HG02884 (cell line): ENCODE results near the gene RAB20.
"Not testable (repeated sequence)": the region's sequence is repeated elsewhere in the genome, so short reads cannot be mapped to it uniquely, and the experiment has no call there.

ENCODE experiments used
- ATAC-seq: cut with Tn5 transposase; IDR thresholded peaks from one replicate; pipeline ENCODE4 v1.9.1; 2021; ENCODE audit warnings: mild to moderate bottlenecking, moderate library complexity; ENCODE audit not compliant: unreplicated experiment

Gene RAB20

GRCh38 chr13:110576070-110576394 lies 14.5 kb upstream of the RAB20 start:
- ATAC-seq = no peak

- ATAC-seq = peak; percentile 95
Observed at GRCh38 chr13:110575322-110576069, 14.0 kb upstream of the RAB20 start.

GRCh38 chr13:110574161-110574560 lies 12.6 kb upstream of the RAB20 start:
- ATAC-seq = no peak

GRCh38 chr13:110572778-110573118 lies 11.2 kb upstream of the RAB20 start:
- ATAC-seq = no peak

- ATAC-seq = no peak
Observed at GRCh38 chr13:110571896-110572777, 10.6 kb upstream of the RAB20 start.

GRCh38 chr13:110570886-110571285 lies 9.4 kb upstream of the RAB20 start:
- no peak for ATAC-seq

GRCh38 chr13:110569962-110570361 lies 8.4 kb upstream of the RAB20 start:
- ATAC-seq = not testable (repeated sequence)

- no peak for ATAC-seq
Observed at GRCh38 chr13:110568612-110569011, 7.1 kb upstream of the RAB20 start.

GRCh38 chr13:110566171-110566570 lies 4.6 kb upstream of the RAB20 start:
- ATAC-seq = no peak

GRCh38 chr13:110565296-110565695 lies 3.8 kb upstream of the RAB20 start:
- ATAC-seq = no peak

- ATAC-seq = no peak
Observed at GRCh38 chr13:110564472-110564985, 3.0 kb upstream of the RAB20 start.

GRCh38 chr13:110563463-110563774 lies 1.9 kb upstream of the RAB20 start:
- no peak for ATAC-seq

GRCh38 chr13:110562696-110563462 lies 1.4 kb upstream of the RAB20 start:
- ATAC-seq = no peak

GRCh38 chr13:110562036-110562597 lies 595 bp upstream of the RAB20 start:
- no peak for ATAC-seq

- ATAC-seq = peak; percentile 8
Observed at GRCh38 chr13:110560601-110561343, 750 bp downstream of the RAB20 start.

GRCh38 chr13:110559986-110560385 lies 1.5 kb downstream of the RAB20 start:
- no peak for ATAC-seq

- ATAC-seq = no peak
Observed at GRCh38 chr13:110559429-110559943, 2.0 kb downstream of the RAB20 start.

- ATAC-seq = no peak
Observed at GRCh38 chr13:110557610-110558305, 3.8 kb downstream of the RAB20 start.

GRCh38 chr13:110557082-110557481 lies 4.4 kb downstream of the RAB20 start:
- ATAC-seq = no peak

GRCh38 chr13:110556224-110556606 lies 5.3 kb downstream of the RAB20 start:
- ATAC-seq = no peak
